DND-41 (cell line): ENCODE data around the gene GATA2.

ENCODE experiments used
- ATAC-seq: fragments of 200-7000 bp; cut with Tn5 transposase; 3 replicates; pipeline ENCODE4 v1.9.1; 2021; ENCODE audit warnings: low read depth; ENCODE audit not compliant: insufficient read depth
- DNase-seq: peaks from one replicate; pipeline ENCODE4 v3.0.0-alpha.2; 2020
- H2AFZ ChIP-seq: 2 replicates; pipeline ENCODE4 v1.6.0; 2012; ENCODE audit warnings: low read depth, low read length
- H3K27ac ChIP-seq: 2 replicates; pipeline ENCODE4 v1.5.1; 2012; ENCODE audit warnings: low read length, inconsistent platforms
- H3K27me3 ChIP-seq: fragments of 200-600 bp; sonication (generic); 2 replicates; pipeline ENCODE4 v1.6.0; 2012; ENCODE audit warnings: low read length, mild to moderate bottlenecking, inconsistent platforms; ENCODE audit not compliant: insufficient read depth, poor library complexity
- H3K36me3 ChIP-seq: 2 replicates; pipeline ENCODE4 v1.5.1; 2012; ENCODE audit warnings: low read length, inconsistent platforms; ENCODE audit not compliant: insufficient read depth
- H3K4me1 ChIP-seq: 2 replicates; pipeline ENCODE4 v1.5.1; 2012; ENCODE audit warnings: mild to moderate bottlenecking, low read length; ENCODE audit not compliant: insufficient read depth
- H3K4me2 ChIP-seq: 2 replicates; pipeline ENCODE4 v1.6.0; 2012; ENCODE audit warnings: mild to moderate bottlenecking, moderate library complexity, low read length, inconsistent platforms; ENCODE audit not compliant: insufficient read depth
- H3K4me3 ChIP-seq, 2 experiments: fragments of 200-600 bp in 1 of 2; shearing (Covaris generic) in 1 of 2; 2 replicates each; pipeline ENCODE4 v1.5.1; 2012 to 2016; ENCODE audit warnings: inconsistent platforms in 2 of 2, low read length in 2 of 2, mild to moderate bottlenecking in 2 of 2, low read depth in 1 of 2, moderate library complexity in 1 of 2
- H3K79me2 ChIP-seq: 2 replicates; pipeline ENCODE4 v1.6.0; 2012; ENCODE audit warnings: low read length, inconsistent platforms; ENCODE audit not compliant: insufficient read depth
- H3K9ac ChIP-seq: 2 replicates; pipeline ENCODE4 v1.6.0; 2012; ENCODE audit warnings: low read depth, mild to moderate bottlenecking, inconsistent platforms, low read length, moderate library complexity
- H3K9me3 ChIP-seq: 2 replicates; pipeline ENCODE4 v1.5.1; 2012; ENCODE audit warnings: low read length, moderate library complexity, mild to moderate bottlenecking, inconsistent platforms; ENCODE audit not compliant: insufficient read depth, severe bottlenecking
- H4K20me1 ChIP-seq: 2 replicates; pipeline ENCODE4 v1.6.0; 2012; ENCODE audit warnings: low read length; ENCODE audit not compliant: insufficient read depth
- CTCF ChIP-seq: IDR thresholded peaks from 2 replicates; pipeline ENCODE4 v1.5.1; 2012; ENCODE audit warnings: borderline replicate concordance, low read length, moderate library complexity, mild to moderate bottlenecking; ENCODE audit not compliant: poor library complexity, severe bottlenecking; ENCODE audit errors: extremely low read depth
- EZH2 ChIP-seq: IDR thresholded peaks from 3 replicates; pipeline ENCODE4 v1.6.1; 2012; ENCODE audit warnings: borderline replicate concordance, low read depth, mild to moderate bottlenecking, moderate library complexity, low read length, inconsistent platforms; ENCODE audit not compliant: severe bottlenecking

Gene GATA2

GRCh38 chr3:128503751-128504532, 10.9 kb upstream of the GATA2 start:
- Histone ChIP-seq H3K4me3 (no peak overlapping the region), H2AFZ (no peak overlapping the region), H3K27me3 (peaks cover 5% of the 10 kb centered on the region), H3K4me2 (no peak overlapping the region), H4K20me1 (no peaks in the 10 kb centered on the region), H3K9me3 (no peaks in the 10 kb centered on the region), H3K79me2 (no peaks in the 10 kb centered on the region), H3K9ac (no peak overlapping the region), H3K4me1 (no peaks in the 10 kb centered on the region), H3K27ac (no peak overlapping the region), H3K36me3 (no peaks in the 10 kb centered on the region)
- DNase-seq: no peak
- TF ChIP-seq EZH2 (no peak), CTCF (no peak)
- ATAC-seq: no peak

- Histone ChIP-seq H2AFZ (no peak overlapping the region), H3K9ac (no peak overlapping the region), H3K36me3 (no peaks in the 10 kb centered on the region), H3K9me3 (no peaks in the 10 kb centered on the region), H4K20me1 (no peaks in the 10 kb centered on the region), H3K4me3 (no peak overlapping the region), H3K27me3 (peaks cover 6% of the 10 kb centered on the region), H3K27ac (no peak overlapping the region), H3K4me1 (0 out of 2 replicates have a peak, but pooled peaks cover under 1% of the 10 kb centered on the region), H3K4me2 (no peak overlapping the region), H3K79me2 (no peaks in the 10 kb centered on the region)
- TF ChIP-seq CTCF (peak; percentile 35), EZH2 (no peak)
- no peak for ATAC-seq
- DNase-seq: no peak
Measured at GRCh38 chr3:128503164-128503651, 10.2 kb upstream of the GATA2 start.

GRCh38 chr3:128502712-128503111, 9.7 kb upstream of the GATA2 start:
- ATAC-seq (no peak), DNase-seq (no peak)
- TF ChIP-seq CTCF (no peak), EZH2 (no peak)
- Histone ChIP-seq H3K4me2 (no peak overlapping the region), H3K9me3 (no peaks in the 10 kb centered on the region), H4K20me1 (no peaks in the 10 kb centered on the region), H3K4me3 (no peak overlapping the region), H3K9ac (no peak overlapping the region), H3K4me1 (peaks cover 4% of the 10 kb centered on the region; the same call in 1 of the 2 replicates), H3K27me3 (peaks cover 6% of the 10 kb centered on the region), H3K36me3 (no peaks in the 10 kb centered on the region), H3K79me2 (no peaks in the 10 kb centered on the region), H3K27ac (no peak overlapping the region), H2AFZ (no peak overlapping the region)
